Astrocyte (in vitro differentiated cells and primary cell): ENCODE measurements around the gene TBC1D9.

Source experiments
- EZH2 ChIP-seq: IDR thresholded peaks from 2 replicates; pipeline ENCODE4 v1.6.1; 2012; ENCODE audit warnings: mild to moderate bottlenecking, low read length, inconsistent platforms; ENCODE audit not compliant: insufficient read depth
- TF ChIP-seq, protein P1 (sequence below): IDR thresholded peaks from 2 replicates; pipeline ENCODE4 v1.5.1; 2011; ENCODE audit warnings: low read depth, mild to moderate bottlenecking, inconsistent platforms, low read length, moderate library complexity; ENCODE audit not compliant: insufficient read depth

DNA sequence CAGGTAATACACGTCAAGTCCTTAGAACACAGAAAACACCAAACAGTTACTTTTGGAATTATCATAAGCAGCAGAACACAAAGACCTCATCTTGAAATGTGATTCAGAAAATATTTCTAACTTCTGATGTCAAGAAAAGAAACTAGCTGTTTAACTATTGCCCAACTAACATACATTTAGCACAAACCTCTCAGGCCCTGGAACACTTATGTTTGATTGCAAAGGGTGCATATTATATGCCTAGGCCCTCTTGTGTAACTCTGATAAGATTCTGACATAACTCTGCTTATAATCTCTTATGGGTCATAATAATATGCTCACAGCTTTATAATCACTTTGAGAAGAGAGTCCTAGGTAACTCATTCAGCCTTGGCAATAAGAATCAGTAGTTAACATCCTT, 62.6 kb downstream of the TBC1D9 start:
- TF ChIP-seq, protein P1, sequence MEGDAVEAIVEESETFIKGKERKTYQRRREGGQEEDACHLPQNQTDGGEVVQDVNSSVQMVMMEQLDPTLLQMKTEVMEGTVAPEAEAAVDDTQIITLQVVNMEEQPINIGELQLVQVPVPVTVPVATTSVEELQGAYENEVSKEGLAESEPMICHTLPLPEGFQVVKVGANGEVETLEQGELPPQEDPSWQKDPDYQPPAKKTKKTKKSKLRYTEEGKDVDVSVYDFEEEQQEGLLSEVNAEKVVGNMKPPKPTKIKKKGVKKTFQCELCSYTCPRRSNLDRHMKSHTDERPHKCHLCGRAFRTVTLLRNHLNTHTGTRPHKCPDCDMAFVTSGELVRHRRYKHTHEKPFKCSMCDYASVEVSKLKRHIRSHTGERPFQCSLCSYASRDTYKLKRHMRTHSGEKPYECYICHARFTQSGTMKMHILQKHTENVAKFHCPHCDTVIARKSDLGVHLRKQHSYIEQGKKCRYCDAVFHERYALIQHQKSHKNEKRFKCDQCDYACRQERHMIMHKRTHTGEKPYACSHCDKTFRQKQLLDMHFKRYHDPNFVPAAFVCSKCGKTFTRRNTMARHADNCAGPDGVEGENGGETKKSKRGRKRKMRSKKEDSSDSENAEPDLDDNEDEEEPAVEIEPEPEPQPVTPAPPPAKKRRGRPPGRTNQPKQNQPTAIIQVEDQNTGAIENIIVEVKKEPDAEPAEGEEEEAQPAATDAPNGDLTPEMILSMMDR, result no peak
- TF ChIP-seq EZH2, result no peak
